ENCODE measurements around the gene DCLRE1B. TPM values are rescaled to one million over a fixed set of nuclear protein-coding genes. Genes with fewer than 3 reads are reported as not detected.

The DCLRE1B gene
- total RNA-seq, 1 donor from 2014 or later = 8.0 TPM

DNA sequence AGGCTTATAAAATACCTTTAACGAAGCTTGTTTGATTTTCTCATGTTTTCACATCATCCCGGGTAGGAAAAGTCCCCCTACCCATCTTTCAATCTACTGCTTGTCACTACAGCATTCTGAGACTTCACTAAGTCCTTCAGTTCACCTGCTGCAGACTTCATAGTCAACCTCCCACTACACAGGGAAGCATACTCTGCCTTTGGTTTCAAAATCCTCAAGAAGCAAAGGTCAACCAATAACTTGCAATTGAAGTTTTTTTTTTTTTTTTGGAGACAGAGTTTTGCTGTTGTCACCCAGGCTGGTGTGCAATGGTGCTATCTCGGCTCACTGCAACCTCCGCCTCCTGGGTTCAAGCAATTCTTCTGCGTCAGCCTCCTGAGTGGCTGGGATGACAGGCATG, 28.9 kb upstream of the DCLRE1B start:
- H3K9ac ChIP-seq = no peak overlapping the region
- no peak overlapping the region for H3K4me2 ChIP-seq
- no peaks in the 10 kb centered on the region for H3K9me3 ChIP-seq (ENCODE audit: low read depth)
- no peak overlapping the region for H3K4me3 ChIP-seq
- peaks cover 9% of the 10 kb centered on the region for H3K4me1 ChIP-seq
- no peak for DNase-seq (ENCODE audit: low spot score)
- Mint-ChIP-seq H3K4me1 (no peaks in the 10 kb centered on the region), H3K27me3 (ENCODE audit: insufficient read depth, low read depth) (no peaks in the 10 kb centered on the region), H3K27ac (no peak overlapping the region), H3K36me3 (no peaks in the 10 kb centered on the region), H3K4me3 (no peak overlapping the region), H3K9me3 (no peaks in the 10 kb centered on the region)
- H3K79me2 ChIP-seq (ENCODE audit: low read depth) = no peaks in the 10 kb centered on the region
- H3K27me3 ChIP-seq = no peaks in the 10 kb centered on the region
- peaks cover 8% of the 10 kb centered on the region for H3F3A ChIP-seq (ENCODE audit: low read depth)
- TF ChIP-seq EZH2phosphoT487 (IDR thresholded peaks at IDR 0.05) (no peak), CTCF (IDR thresholded peaks at IDR 0.05) (no peak), EZH2 (IDR thresholded peaks at IDR 0.05) (no peak)
- H3K36me3 ChIP-seq = no peaks in the 10 kb centered on the region
- H2AFZ ChIP-seq (replicated peaks) = no peak overlapping the region
- no peak overlapping the region for H3K27ac ChIP-seq
- H4K20me1 ChIP-seq (ENCODE audit: low read depth) = no peaks in the 10 kb centered on the region

DNA sequence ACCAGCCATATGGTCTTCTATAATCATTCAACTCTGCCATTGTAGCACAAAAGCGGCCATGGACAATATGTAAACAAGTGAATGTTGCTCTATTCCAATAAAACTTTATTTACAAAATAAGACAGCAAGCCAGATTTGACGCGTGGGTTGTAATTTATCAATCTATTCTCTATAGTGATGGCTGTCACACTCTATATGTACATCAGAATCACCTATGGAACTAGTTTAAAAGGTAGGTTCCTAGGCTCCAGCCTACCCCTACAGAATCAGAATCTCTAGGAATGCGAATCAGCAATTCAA, 25.4 kb upstream of the DCLRE1B start:
- TF ChIP-seq CTCF (IDR thresholded peaks at IDR 0.05) (no peak), EZH2 (IDR thresholded peaks at IDR 0.05) (no peak), EZH2phosphoT487 (IDR thresholded peaks at IDR 0.05) (no peak)
- no peaks in the 10 kb centered on the region for H4K20me1 ChIP-seq (ENCODE audit: low read depth)
- H2AFZ ChIP-seq (replicated peaks) = no peak overlapping the region

GRCh38 chr1:113881661-113882060, 23.5 kb upstream of the DCLRE1B start:
- no peaks in the 10 kb centered on the region for H3K79me2 ChIP-seq (ENCODE audit: low read depth)
- H3K36me3 ChIP-seq = no peaks in the 10 kb centered on the region
- H3K4me2 ChIP-seq = no peak overlapping the region
- no peak overlapping the region for H3K27ac ChIP-seq
- Mint-ChIP-seq H3K27ac (no peak overlapping the region), H3K36me3 (no peaks in the 10 kb centered on the region), H3K9me3 (no peaks in the 10 kb centered on the region), H3K4me1 (no peaks in the 10 kb centered on the region), H3K4me3 (no peak overlapping the region), H3K27me3 (ENCODE audit: insufficient read depth, low read depth) (no peaks in the 10 kb centered on the region)
- H3K9ac ChIP-seq = no peak overlapping the region
- H3K9me3 ChIP-seq (ENCODE audit: low read depth) = no peaks in the 10 kb centered on the region
- no peaks in the 10 kb centered on the region for H4K20me1 ChIP-seq (ENCODE audit: low read depth)
- no peaks in the 10 kb centered on the region for H3K27me3 ChIP-seq
- TF ChIP-seq EZH2phosphoT487 (IDR thresholded peaks at IDR 0.05) = no peak
- TF ChIP-seq CTCF (IDR thresholded peaks at IDR 0.05) = no peak
- TF ChIP-seq EZH2 (IDR thresholded peaks at IDR 0.05) = no peak
- H3K4me3 ChIP-seq = no peak overlapping the region
- peaks cover 8% of the 10 kb centered on the region for H3F3A ChIP-seq (ENCODE audit: low read depth)
- no peak for DNase-seq (ENCODE audit: low spot score)
- peaks cover 14% of the 10 kb centered on the region for H3K4me1 ChIP-seq
- peak overlapping the region; percentile 97 for H2AFZ ChIP-seq (replicated peaks)

More for the DNA sequence above, 25.4 kb upstream of the DCLRE1B start:
- Histone ChIP-seq H3K36me3 (no peaks in the 10 kb centered on the region), H3K4me2 (no peak overlapping the region), H3K4me3 (no peak overlapping the region), H3K27ac (no peak overlapping the region), H3K9ac (no peak overlapping the region), H3K27me3 (no peaks in the 10 kb centered on the region), H3F3A (ENCODE audit: low read depth) (peaks cover 8% of the 10 kb centered on the region), H3K9me3 (ENCODE audit: low read depth) (no peaks in the 10 kb centered on the region), H3K4me1 (peaks cover 14% of the 10 kb centered on the region), H3K79me2 (ENCODE audit: low read depth) (no peaks in the 10 kb centered on the region)
- Mint-ChIP-seq H3K4me1 (no peaks in the 10 kb centered on the region), H3K36me3 (no peaks in the 10 kb centered on the region), H3K27ac (no peak overlapping the region), H3K4me3 (no peak overlapping the region), H3K27me3 (ENCODE audit: insufficient read depth, low read depth) (no peaks in the 10 kb centered on the region), H3K9me3 (no peaks in the 10 kb centered on the region)
- DNase-seq (ENCODE audit: low spot score) = no peak
